Stimulated activated CD4-positive, alpha-beta T cell treated with anti-CD3 and anti-CD28 coated beads, Interleukin-2, amount 100 ng/mL, for 48 hours (primary cell): ENCODE results near the gene CMC1.

Source experiments
- DNase-seq, 2 donors: peaks; one replicate each; pipeline ENCODE4 v3.0.0-alpha.2; 2020

Gene CMC1

DNA sequence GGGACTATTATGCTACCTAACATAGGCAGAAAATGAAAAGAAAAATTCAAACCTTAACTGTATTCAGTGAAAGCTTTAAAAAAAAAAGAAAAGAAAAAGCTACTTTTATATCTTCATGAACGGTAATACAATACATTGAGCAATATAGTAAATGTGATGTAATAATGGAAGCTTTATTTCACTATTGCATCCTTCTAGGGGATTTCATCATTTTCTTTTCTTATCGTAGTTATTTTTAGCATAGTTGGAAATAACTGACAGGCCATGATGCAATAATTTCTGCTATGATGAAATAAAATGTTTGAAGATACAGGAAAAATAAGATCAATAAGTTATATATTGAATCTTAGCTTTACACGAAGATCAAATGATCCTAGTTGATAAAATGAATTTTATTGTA, 66.8 kb downstream of the CMC1 start:
- DNase-seq, result no peak

DNA sequence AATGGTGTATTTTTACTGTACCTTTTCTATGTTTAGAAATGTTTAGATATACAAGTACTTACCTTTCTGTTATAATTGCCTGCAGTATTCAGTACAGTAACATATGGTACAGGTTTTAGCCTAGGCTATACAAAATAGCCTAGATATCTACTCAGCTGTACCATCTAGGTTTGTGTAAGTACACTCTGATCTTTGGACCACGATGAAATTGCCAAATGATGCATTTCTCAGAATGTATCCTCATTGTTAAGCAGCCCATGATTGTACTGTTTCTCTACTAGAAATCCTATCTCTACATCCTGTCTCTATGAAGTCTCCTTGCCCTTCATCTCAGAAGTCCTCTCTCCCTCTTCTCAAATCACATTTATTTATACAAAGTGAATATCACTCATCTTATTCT, 74.3 kb downstream of the CMC1 start:
- no peak for DNase-seq

DNA sequence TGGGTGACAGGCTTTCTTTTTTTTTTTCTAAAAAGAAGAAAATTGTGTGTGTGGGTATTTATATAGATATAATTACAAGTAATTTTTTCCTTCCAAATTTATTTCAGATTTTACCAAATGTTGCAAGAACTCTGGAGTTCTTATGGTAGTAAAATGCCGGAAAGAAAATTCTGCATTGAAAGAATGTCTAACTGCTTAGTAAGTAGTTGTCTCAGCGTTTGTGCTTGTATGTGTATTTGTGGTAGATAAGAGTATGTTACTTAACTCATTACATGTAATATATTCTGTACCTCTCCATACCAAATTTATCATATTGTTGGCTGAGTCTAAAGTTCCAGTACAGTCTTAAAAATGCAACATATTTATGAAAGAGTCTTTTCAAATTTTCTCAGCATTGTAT, 74.8 kb downstream of the CMC1 start:
- DNase-seq, result no peak

DNA sequence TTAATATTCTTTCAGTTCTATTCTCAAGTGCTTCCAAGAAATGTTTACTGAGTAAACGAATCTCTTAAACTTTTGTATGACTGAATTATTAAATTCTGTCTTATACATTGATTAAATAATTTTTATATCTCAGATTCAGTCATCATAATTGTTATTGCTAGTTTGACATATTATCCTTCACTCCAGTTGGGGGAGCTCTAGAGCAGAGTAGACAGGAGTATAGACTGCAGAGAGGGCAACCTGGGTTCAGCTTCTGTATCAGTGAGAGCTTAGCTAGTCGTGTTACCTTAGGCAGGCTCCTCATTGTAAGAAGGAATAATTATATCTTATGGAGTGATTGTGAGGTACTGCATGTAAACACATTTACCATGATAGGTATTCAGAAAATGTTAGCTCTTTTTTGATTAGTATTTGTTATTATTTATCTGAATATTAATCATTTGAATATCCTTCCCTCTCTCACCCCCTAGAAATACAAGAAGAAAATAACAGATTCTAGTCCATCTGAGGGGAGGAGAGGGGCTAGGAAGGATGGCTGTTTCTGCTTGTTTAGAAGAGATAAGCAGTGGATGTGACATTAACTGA, 76.1 kb downstream of the CMC1 start:
- DNase-seq, result peak; percentile 16 to 27

DNA sequence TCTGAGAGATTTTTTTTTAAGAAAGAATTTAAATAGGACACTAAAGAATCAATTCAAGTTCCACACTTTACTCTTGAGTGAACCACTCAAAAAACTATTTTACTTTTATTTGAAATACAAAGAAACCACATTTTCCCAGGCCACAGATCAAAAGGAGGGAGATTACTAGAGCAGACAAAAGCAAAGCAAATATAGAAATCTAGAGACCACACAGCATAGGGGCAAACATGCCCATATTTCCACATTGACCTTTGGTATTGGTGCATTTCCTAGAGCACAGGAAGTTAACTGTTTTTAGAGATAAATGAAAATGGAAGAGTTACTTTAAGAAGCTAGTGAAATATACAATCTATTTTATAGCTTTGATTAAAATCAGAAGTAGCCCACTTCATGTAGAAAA, 79.6 kb downstream of the CMC1 start:
- no peak for DNase-seq

DNA sequence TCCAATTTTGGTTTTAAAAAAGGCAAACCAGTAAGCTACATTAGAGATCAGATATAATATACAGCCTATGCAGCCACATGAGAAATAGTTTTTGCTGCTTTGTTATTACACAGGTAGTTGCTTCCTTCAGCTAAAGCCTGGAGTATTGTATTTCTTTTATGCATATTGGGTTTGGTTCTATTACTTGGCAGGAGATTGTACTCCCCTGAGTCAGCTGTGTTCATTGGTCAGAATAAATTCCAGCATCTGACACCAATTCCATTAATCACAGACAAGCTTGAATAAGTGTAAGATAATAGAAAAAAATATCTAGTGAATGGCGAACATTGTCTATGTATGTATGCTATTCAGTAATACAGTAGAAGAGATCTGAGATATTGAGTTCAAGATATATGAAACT, 81.0 kb downstream of the CMC1 start:
- DNase-seq, result no peak

DNA sequence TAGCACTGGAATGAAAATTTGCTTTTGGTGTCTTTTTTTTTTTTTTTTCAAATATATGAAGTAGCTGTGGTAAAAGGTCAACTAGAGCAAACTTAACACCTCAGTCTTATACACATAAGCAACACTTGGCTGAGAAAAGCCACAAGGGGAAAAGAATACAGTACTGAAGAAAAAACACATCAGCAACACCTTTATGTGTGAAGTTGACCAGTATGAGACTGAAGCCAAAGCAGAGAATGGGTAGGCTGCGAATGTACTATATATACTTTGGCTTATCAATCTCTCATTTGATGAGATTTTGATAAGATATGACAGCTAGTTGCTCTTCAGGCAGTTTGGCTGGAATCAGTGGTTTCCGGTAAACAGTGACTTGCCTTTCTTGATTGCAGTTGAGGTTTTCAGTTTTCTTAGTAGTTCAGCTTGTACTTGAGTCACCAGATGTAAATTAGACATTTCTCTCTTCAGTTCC, 85.1 kb downstream of the CMC1 start:
- peak; percentile 5 to 14 for DNase-seq

DNA sequence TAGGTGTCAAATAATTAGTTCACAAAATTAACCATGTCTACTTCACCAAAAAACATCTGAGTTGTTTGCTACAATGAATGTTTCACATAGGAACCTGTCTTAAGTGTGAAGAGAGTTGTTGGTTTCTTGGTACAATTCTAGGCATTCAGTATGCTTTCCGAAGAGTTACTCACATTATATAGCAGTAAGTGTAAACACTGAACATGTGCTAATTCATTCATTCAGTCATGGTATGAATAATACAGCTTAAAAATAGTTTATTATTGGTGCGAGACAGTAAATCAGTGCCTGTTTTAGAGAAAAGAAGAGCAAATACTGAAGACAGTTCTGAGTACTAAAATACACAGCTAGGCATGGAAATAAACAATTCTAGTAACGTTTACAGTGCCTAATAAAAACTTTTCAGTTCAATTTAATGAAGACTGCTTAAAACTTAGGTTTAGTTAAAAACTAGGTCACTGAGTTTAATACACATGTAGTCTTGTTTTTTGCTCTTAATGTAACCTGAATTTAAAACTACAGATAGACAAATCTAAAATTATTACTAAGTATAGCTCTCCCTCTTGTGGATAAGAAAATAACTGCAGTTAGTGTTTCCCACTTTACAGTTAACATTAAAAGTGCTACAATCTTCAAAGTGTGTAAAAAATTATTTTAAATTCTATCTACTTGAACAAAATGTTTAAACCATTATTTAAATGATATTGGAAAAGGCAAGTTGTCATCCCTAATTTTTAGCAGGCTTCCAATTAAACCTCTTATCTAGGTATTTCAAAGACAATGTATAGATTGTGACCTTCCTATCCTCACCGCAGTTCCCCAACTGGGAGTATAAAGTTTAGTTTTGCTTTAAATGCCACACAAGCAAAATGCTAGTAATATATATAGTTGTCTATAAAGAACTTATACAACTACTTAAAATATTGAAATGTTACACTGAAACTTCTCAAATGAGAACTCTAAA, 87.1 kb downstream of the CMC1 start:
- no peak for DNase-seq

DNA sequence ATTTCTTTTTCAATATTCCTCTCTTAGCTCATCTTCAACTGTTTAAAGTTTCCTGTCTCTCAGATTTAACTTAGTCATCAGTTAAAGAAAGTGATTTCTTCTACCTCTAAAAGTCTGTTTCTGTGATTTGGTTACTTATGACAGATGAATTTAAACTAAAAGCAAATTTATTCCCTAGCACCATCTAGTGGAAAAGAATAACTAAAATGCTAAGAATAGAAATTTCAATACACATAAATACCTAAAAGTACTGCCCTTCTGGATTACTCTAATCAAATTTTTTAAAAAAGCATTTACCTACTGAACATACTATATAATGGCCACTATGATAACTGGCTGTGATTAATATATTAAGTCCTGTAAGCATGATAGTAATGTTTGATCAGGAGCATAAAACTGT, 93.1 kb downstream of the CMC1 start:
- no peak for DNase-seq

DNA sequence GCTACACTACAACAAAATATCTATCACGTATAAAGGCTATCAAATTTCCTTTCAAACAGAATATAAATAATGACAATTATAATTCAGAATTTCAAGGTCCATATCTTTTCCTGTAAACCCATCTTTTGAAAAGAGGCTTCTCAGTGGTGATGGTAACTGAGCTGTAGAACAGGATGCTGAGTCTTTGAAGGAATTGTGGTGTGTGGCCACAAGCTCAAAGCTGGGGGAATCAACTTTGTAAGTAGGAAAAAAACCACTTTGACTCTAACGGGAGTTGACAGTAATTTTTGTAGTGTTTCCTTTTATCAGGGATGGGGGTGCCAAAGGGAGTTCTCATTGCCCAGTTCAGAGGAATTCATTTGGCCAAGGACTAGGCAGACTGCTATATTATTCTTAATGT, 93.8 kb downstream of the CMC1 start:
- DNase-seq, result no peak

DNA sequence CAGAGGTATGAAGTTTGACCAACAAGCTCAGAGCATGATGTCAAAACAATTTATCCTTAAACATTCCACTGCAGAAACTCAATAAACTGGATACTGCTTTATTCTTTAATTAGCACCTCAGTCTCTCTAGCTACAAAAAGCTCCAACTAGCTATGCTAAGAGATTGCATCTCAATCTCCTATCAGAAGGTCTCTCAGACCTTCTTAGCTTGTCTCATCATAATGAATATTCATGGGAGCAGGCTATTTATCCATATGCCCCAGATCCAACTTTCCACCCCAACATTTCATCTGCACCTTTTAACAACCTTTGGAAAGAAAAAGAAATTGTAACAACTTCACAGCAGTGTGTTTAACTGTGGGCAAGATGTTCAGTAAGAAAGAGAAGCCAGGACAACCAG, 95.8 kb downstream of the CMC1 start:
- no peak for DNase-seq

DNA sequence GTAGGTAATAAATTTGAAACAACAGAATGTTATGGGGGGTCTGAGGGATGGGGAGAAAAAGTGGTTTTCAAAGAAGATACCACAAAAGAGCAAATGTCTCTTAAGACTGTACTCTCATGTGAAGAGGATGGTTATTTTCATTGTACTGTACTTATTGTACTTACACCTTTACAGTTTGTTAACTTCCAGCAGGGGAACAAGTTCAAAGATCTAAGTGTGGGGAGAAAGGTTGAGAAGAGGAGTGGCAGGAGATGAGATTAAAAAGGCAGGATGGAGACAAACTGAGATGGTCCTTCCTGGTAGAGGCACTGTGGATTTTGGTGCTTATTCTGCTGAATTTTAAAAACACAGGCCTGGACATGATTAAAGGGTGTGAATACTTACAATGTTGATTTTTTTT, 101.7 kb downstream of the CMC1 start:
- no peak for DNase-seq

DNA sequence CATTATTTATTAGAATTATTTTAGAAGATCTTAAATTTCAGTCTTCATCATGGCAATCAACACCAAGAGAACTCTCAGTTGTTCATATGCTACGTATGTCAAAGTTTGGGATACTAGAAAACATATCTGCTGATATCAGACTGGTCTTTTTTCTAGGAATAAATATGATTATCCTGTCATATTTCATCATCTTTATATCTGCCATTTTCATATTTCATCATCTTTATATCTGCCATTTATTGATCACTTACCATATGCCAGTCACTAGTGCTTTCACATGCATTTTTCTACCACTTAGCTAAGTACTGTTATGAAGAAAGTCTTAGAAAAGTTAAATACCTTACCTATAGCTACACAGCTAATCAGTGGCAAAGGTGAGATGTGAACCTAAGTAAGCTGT, 104.3 kb downstream of the CMC1 start:
- no peak for DNase-seq

DNA sequence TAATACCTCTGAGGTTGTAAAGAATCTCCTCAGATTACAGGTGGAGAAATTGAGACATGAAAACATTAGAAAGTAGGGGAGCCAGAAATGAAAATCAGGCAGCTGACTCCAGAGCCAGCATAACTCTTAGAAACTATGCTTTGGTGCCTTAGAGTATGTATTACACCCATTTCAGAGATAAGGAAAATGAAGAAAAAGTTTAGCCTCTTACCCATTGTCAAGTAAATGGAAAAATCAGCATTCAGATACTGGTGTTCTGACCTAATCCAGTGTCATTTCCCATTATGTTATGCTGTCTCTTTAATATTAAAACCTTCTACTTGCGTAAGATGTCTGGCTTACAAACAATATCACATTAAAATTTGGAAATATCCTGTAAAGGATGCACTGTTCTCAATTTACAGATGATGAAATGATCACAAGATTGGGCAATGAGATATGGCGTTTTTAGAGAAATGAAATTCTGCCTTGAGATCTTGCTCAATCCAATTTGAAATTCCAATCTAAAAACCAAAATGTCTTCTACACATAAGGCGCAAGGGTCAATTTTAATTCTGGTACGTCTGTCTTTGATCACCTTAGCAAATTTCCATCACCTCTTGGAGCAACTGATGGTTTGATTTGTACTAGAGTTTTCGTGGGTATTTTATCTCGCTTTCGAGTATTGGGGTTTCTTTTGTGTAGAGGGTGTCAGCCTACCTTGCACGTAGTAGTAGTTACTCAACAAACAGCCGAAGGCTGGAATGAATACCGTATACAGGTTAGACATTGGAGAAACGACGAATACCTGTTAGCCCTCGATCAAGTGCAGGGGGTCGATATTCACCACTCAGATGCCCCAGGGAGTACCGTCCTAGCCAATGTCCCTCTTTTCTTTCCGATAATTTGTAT, 106.2 kb downstream of the CMC1 start:
- no peak for DNase-seq

DNA sequence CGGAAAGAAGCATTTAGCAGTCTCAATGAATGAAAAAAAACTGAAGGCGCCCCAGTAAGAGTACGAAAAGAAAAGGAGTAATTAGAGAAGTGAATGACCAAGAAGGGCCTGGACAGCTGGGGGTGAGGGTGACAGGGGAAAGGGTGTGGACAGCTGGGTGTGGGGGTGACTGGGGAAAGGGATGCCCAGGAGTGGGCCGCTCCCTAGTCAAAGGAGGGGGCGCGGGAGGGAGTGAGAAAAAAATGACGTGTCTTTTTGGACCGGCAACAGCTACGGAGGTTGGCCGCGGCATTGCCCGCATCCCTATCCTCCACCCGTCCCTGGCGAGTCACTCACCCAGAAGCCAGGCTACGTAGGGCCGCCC, 106.8 kb downstream of the CMC1 start:
- DNase-seq, result no peak

DNA sequence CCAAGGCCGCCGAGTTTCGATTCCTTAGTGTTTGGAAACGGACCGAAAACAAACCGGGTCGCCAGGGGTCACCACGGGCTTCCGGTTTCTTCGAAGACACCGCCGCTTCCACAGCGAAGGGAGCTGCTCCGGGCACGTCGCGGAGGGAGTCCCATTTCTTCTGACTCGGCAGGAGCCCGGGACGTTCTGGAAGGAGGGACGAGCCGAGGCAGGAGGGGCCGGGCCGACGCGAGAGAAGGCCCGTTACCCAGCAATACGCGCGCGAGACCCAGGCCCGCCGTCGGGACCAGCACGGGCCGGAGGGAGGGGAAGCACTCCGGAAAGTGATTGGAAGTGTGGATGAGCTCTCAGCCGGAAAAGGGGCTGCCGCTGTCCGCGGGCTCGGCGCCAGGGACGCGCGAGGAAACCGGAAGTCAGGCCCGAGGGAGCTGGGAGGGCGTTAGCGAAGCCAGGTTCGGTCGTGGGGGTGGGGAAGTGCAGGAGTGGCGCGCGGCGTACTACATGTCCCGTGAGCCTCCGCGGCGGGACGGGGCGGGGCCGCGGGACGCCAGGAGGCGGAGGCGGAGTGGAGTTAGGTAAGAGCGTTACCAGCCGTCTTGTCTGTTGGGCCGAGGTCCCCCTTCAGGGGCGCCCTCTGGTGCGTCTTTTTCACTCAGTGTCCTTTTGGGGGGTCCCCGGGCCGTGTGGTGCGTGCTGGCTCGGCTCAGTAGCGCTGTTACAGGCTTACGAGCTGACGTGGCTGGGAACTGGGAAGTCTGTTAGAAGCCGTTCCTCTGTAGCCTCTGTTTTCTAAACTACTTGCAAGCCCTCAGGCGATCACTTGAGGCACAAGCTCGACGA, 107.4 kb downstream of the CMC1 start, which contains the start of the genes AZI2 and ZCWPW2:
TSS of gene AZI2 (minus strand) at position 196 of the 840 bp plus-strand sequence. CDS start 8,207 bp downstream, outside the sequence.
TSS of gene ZCWPW2 (plus strand) at position 93 of the 840 bp plus-strand sequence. CDS start 64,348 bp downstream, outside the sequence.
- DNase-seq, result peak; percentile 87 to 89

DNA sequence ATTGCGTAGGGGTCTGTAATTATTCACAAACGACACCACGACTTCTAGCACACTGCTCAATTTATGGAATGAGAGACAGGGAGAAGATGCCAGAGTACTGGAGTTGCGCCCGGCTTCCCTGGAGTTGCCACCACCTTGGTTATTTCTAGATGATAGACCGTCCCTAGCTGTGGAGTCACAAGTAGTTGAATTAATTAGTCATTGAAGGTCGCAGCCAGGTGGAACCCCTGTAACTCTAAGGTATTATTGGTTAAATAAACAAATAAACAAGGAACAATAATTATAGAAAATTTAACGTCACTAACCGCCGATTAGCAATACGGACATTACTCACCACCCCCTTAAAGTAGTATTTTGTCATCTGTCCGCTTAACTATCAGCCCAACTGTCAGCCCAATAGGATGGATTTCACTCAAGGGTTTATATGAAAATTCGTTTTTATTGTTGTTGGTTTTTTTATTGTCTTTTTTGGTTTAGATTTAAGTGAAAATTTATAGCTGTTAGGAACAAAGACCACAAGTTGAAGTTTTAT, 108.1 kb downstream of the CMC1 start:
- DNase-seq, result no peak
